ENCODE data around the gene UBR2.

UBR2 gene

DNA sequence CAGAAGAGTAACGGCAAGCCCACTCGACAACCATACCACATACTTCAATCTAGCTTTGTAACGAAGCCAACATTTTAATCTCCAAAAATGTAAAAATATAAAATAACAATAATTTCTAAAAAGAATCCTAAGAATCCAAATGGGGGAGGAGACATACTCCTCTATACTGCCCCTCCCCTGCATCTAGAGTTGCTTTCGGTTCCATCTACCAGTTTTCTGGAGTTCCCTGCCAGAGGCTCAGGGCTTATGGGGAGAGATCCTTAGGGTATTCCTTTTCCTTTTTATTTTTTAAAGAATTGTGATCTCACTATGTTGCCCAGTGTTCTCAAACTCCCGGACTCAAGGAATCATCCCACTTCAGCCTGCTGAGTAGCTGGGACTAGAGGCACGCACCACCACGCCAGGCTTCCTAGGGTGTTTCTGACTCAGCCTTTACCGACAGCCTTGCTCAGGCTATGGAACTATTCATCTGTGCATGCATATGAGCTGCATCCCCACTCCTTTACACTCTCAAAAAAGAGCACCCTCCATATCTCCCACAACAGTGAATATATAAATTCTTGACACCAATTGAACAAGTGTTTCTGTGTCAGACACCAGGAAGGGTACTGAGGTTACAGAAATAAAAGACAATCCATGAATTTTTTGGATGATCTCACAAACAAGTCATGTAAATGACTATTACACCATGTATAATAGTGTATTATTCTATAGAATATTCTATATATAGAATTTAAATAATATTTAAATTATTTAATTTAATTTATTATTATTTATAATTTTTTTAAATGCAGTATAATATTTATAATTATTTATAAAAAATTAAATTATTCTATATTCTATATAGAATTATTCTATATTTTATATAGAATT, 40.7 kb upstream of the UBR2 start:
- H3K9ac ChIP-seq (ENCODE audit: low read length), result no peak overlapping the region
- no peak overlapping the region for H2AK5ac ChIP-seq (ENCODE audit: low read length)
- H3K27me3 ChIP-seq (ENCODE audit: insufficient read depth, low read length, poor library complexity), result no peaks in the 10 kb centered on the region

GRCh38 chr6:42525206-42525605, 38.6 kb upstream of the UBR2 start:
- H3K27ac ChIP-seq (ENCODE audit: low read depth, low read length), result no peak overlapping the region
- H4K8ac ChIP-seq (ENCODE audit: low read depth, low read length), result no peak overlapping the region
- no peak overlapping the region for H3K18ac ChIP-seq (ENCODE audit: low read length)
- no peak overlapping the region for H4K5ac ChIP-seq (ENCODE audit: low read length)
- no peak overlapping the region for H3K56ac ChIP-seq (ENCODE audit: low read length)
- no peak overlapping the region for H3K9ac ChIP-seq (ENCODE audit: low read length)
- no peaks in the 10 kb centered on the region for H3K79me1 ChIP-seq (ENCODE audit: low read length)
- H2AK5ac ChIP-seq (ENCODE audit: low read length), result no peak overlapping the region
- no peak overlapping the region for H2BK120ac ChIP-seq (ENCODE audit: low read depth, low read length)
- H3K36me3 ChIP-seq (ENCODE audit: control insufficient read depth, insufficient read depth, low read length), result no peaks in the 10 kb centered on the region
- H3K4me1 ChIP-seq (ENCODE audit: control insufficient read depth, low read depth, low read length), result no peaks in the 10 kb centered on the region
- no CpG with 5 or more reads among the region's 4 CpGs for WGBS (ENCODE audit: extremely low coverage, insufficient coverage, low lambda C conversion rate)
- H2BK15ac ChIP-seq (replicated peaks; ENCODE audit: low read depth), result no peak overlapping the region
- DNase-seq, result no peak
- H3K4me2 ChIP-seq (ENCODE audit: low read length), result no peak overlapping the region
- H3K4ac ChIP-seq (ENCODE audit: low read depth, low read length), result no peak overlapping the region
- H3K23ac ChIP-seq (ENCODE audit: low read length), result no peak overlapping the region
- no peaks in the 10 kb centered on the region for H3K27me3 ChIP-seq (ENCODE audit: insufficient read depth, low read length, poor library complexity)
- H3K79me2 ChIP-seq (ENCODE audit: control insufficient read depth, insufficient read depth, low read length), result no peaks in the 10 kb centered on the region
- no peak overlapping the region for H2BK5ac ChIP-seq (ENCODE audit: low read length)
- H3K4me3 ChIP-seq (ENCODE audit: low read length), result no peak overlapping the region

More for the DNA sequence above, 40.7 kb upstream of the UBR2 start:
- Histone ChIP-seq H3K27ac (ENCODE audit: low read depth, low read length) (no peak overlapping the region), H2BK120ac (ENCODE audit: low read depth, low read length) (no peak overlapping the region), H3K4me3 (ENCODE audit: low read length) (no peak overlapping the region), H3K79me2 (ENCODE audit: control insufficient read depth, insufficient read depth, low read length) (no peaks in the 10 kb centered on the region), H4K5ac (ENCODE audit: low read length) (no peak overlapping the region), H2BK15ac (replicated peaks; ENCODE audit: low read depth) (no peak overlapping the region), H3K18ac (ENCODE audit: low read length) (no peak overlapping the region), H3K79me1 (ENCODE audit: low read length) (no peaks in the 10 kb centered on the region), H3K23ac (ENCODE audit: low read length) (no peak overlapping the region), H3K36me3 (ENCODE audit: control insufficient read depth, insufficient read depth, low read length) (no peaks in the 10 kb centered on the region), H2BK5ac (ENCODE audit: low read length) (no peak overlapping the region), H3K4me2 (ENCODE audit: low read length) (no peak overlapping the region), H3K4me1 (ENCODE audit: control insufficient read depth, low read depth, low read length) (no peaks in the 10 kb centered on the region), H3K56ac (ENCODE audit: low read length) (no peak overlapping the region), H3K4ac (ENCODE audit: low read depth, low read length) (no peak overlapping the region), H4K8ac (ENCODE audit: low read depth, low read length) (no peak overlapping the region)
- no CpG with 5 or more reads among the region's 8 CpGs for WGBS (ENCODE audit: extremely low coverage, insufficient coverage, low lambda C conversion rate)
- DNase-seq, result no peak

GRCh38 chr6:42526616-42527015, 37.2 kb upstream of the UBR2 start:
- Histone ChIP-seq H2BK120ac (ENCODE audit: low read depth, low read length) (no peak overlapping the region), H4K8ac (ENCODE audit: low read depth, low read length) (no peak overlapping the region), H3K23ac (ENCODE audit: low read length) (no peak overlapping the region), H2AK5ac (ENCODE audit: low read length) (no peak overlapping the region), H3K56ac (ENCODE audit: low read length) (no peak overlapping the region), H4K5ac (ENCODE audit: low read length) (no peak overlapping the region), H3K4me2 (ENCODE audit: low read length) (no peak overlapping the region), H3K79me1 (ENCODE audit: low read length) (no peaks in the 10 kb centered on the region), H3K18ac (ENCODE audit: low read length) (no peak overlapping the region), H2BK5ac (ENCODE audit: low read length) (no peak overlapping the region), H3K27me3 (ENCODE audit: insufficient read depth, low read length, poor library complexity) (no peaks in the 10 kb centered on the region), H3K36me3 (ENCODE audit: control insufficient read depth, insufficient read depth, low read length) (no peaks in the 10 kb centered on the region), H2BK15ac (replicated peaks; ENCODE audit: low read depth) (no peak overlapping the region), H3K27ac (ENCODE audit: low read depth, low read length) (no peak overlapping the region), H3K79me2 (ENCODE audit: control insufficient read depth, insufficient read depth, low read length) (no peaks in the 10 kb centered on the region), H3K9ac (ENCODE audit: low read length) (no peak overlapping the region), H3K4ac (ENCODE audit: low read depth, low read length) (no peak overlapping the region), H3K4me3 (ENCODE audit: low read length) (no peak overlapping the region), H3K4me1 (ENCODE audit: control insufficient read depth, low read depth, low read length) (no peaks in the 10 kb centered on the region)
- no peak for DNase-seq
- WGBS (ENCODE audit: extremely low coverage, insufficient coverage, low lambda C conversion rate), result no CpG with 5 or more reads among the region's 3 CpGs

DNA sequence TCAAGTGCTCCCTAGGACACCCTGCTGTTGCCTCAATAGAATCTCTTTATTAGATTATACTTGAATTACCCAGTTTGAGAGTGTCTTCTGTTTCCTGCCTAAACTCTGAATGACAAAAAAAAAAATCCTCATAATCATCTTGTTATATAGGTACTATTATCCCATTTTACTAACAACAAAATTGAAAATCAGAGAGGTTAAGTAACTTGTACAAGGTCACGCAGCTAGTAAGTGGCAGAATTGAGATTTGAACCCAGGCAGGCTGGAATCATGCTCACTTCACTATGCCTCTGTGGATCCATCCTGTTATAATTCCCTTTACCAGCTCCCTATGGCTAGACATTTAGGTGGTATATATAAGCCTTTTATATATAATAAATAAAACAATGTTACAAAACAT, 36.6 kb upstream of the UBR2 start:
- H2AK5ac ChIP-seq (ENCODE audit: low read length), result no peak overlapping the region
- no peak overlapping the region for H3K9ac ChIP-seq (ENCODE audit: low read length)
- whole genome bisulfite sequencing (ENCODE audit: extremely low coverage, insufficient coverage, low lambda C conversion rate), result no CpG with 5 or more reads among the region's 1 CpG

DNA sequence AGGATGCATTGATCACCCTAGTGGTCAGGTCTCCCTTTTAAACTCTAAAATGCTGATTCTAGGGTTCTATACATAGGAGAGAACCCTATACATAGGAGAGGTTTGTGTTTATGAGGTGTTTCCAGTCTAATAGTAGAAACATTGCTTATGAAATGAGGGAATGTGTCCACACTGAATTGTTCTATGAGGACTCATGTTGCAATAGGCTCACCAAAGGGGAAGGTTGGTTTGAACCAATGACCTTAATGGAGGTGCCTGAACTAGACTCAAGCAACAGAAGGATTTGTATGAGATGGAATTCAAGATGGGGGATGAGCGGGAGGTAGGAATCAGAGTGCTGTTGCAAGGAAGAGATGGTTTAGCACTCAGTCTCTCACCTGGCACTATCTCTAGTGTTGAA, 33.5 kb upstream of the UBR2 start:
- Histone ChIP-seq H3K36me3 (ENCODE audit: control insufficient read depth, insufficient read depth, low read length) (no peaks in the 10 kb centered on the region), H2BK120ac (ENCODE audit: low read depth, low read length) (no peak overlapping the region), H3K18ac (ENCODE audit: low read length) (no peak overlapping the region), H4K5ac (ENCODE audit: low read length) (no peak overlapping the region), H3K4ac (ENCODE audit: low read depth, low read length) (no peak overlapping the region), H3K27ac (ENCODE audit: low read depth, low read length) (no peak overlapping the region), H3K4me3 (ENCODE audit: low read length) (no peak overlapping the region), H3K27me3 (ENCODE audit: insufficient read depth, low read length, poor library complexity) (no peaks in the 10 kb centered on the region), H3K79me2 (ENCODE audit: control insufficient read depth, insufficient read depth, low read length) (no peaks in the 10 kb centered on the region), H4K8ac (ENCODE audit: low read depth, low read length) (no peak overlapping the region), H3K9ac (ENCODE audit: low read length) (no peak overlapping the region), H2AK5ac (ENCODE audit: low read length) (no peak overlapping the region), H2BK5ac (ENCODE audit: low read length) (no peak overlapping the region), H3K4me1 (ENCODE audit: control insufficient read depth, low read depth, low read length) (no peaks in the 10 kb centered on the region), H3K4me2 (ENCODE audit: low read length) (no peak overlapping the region), H3K79me1 (ENCODE audit: low read length) (no peaks in the 10 kb centered on the region), H2BK15ac (replicated peaks; ENCODE audit: low read depth) (no peak overlapping the region), H3K56ac (ENCODE audit: low read length) (no peak overlapping the region), H3K23ac (ENCODE audit: low read length) (no peak overlapping the region)
- DNase-seq, result no peak
- WGBS (ENCODE audit: extremely low coverage, insufficient coverage, low lambda C conversion rate), result no CpG with 5 or more reads among the region's 1 CpG

More for the DNA sequence above, 36.6 kb upstream of the UBR2 start:
- H3K79me1 ChIP-seq (ENCODE audit: low read length), result no peaks in the 10 kb centered on the region
- no peak overlapping the region for H2BK5ac ChIP-seq (ENCODE audit: low read length)
- H4K8ac ChIP-seq (ENCODE audit: low read depth, low read length), result no peak overlapping the region
- H3K56ac ChIP-seq (ENCODE audit: low read length), result no peak overlapping the region
- H3K23ac ChIP-seq (ENCODE audit: low read length), result no peak overlapping the region
- H3K4me3 ChIP-seq (ENCODE audit: low read length), result no peak overlapping the region
- no peak overlapping the region for H3K4ac ChIP-seq (ENCODE audit: low read depth, low read length)
- H4K5ac ChIP-seq (ENCODE audit: low read length), result no peak overlapping the region
- H3K4me2 ChIP-seq (ENCODE audit: low read length), result no peak overlapping the region
- no peaks in the 10 kb centered on the region for H3K36me3 ChIP-seq (ENCODE audit: control insufficient read depth, insufficient read depth, low read length)
- no peaks in the 10 kb centered on the region for H3K79me2 ChIP-seq (ENCODE audit: control insufficient read depth, insufficient read depth, low read length)
- DNase-seq, result no peak
- no peak overlapping the region for H3K18ac ChIP-seq (ENCODE audit: low read length)
- no peak overlapping the region for H3K27ac ChIP-seq (ENCODE audit: low read depth, low read length)
- no peaks in the 10 kb centered on the region for H3K27me3 ChIP-seq (ENCODE audit: insufficient read depth, low read length, poor library complexity)
- no peak overlapping the region for H2BK120ac ChIP-seq (ENCODE audit: low read depth, low read length)
- no peaks in the 10 kb centered on the region for H3K4me1 ChIP-seq (ENCODE audit: control insufficient read depth, low read depth, low read length)
- no peak overlapping the region for H2BK15ac ChIP-seq (replicated peaks; ENCODE audit: low read depth)

- no peak overlapping the region for H3K18ac ChIP-seq (ENCODE audit: low read length)
- no peak overlapping the region for H4K8ac ChIP-seq (ENCODE audit: low read depth, low read length)
- no peak overlapping the region for H3K4ac ChIP-seq (ENCODE audit: low read depth, low read length)
- DNase-seq, result no peak
- no peaks in the 10 kb centered on the region for H3K79me2 ChIP-seq (ENCODE audit: control insufficient read depth, insufficient read depth, low read length)
- H3K23ac ChIP-seq (ENCODE audit: low read length), result no peak overlapping the region
- no peak overlapping the region for H4K5ac ChIP-seq (ENCODE audit: low read length)
- H2AK5ac ChIP-seq (ENCODE audit: low read length), result no peak overlapping the region
- no peak overlapping the region for H3K4me2 ChIP-seq (ENCODE audit: low read length)
- WGBS (ENCODE audit: extremely low coverage, insufficient coverage, low lambda C conversion rate), result no CpG with 5 or more reads among the region's 1 CpG
- H3K79me1 ChIP-seq (ENCODE audit: low read length), result no peaks in the 10 kb centered on the region
- H2BK120ac ChIP-seq (ENCODE audit: low read depth, low read length), result no peak overlapping the region
- no peak overlapping the region for H2BK5ac ChIP-seq (ENCODE audit: low read length)
- H2BK15ac ChIP-seq (replicated peaks; ENCODE audit: low read depth), result no peak overlapping the region
- H3K27ac ChIP-seq (ENCODE audit: low read depth, low read length), result no peak overlapping the region
- H3K4me3 ChIP-seq (ENCODE audit: low read length), result no peak overlapping the region
- no peaks in the 10 kb centered on the region for H3K36me3 ChIP-seq (ENCODE audit: control insufficient read depth, insufficient read depth, low read length)
- no peaks in the 10 kb centered on the region for H3K27me3 ChIP-seq (ENCODE audit: insufficient read depth, low read length, poor library complexity)
- no peaks in the 10 kb centered on the region for H3K4me1 ChIP-seq (ENCODE audit: control insufficient read depth, low read depth, low read length)
- no peak overlapping the region for H3K9ac ChIP-seq (ENCODE audit: low read length)
- H3K56ac ChIP-seq (ENCODE audit: low read length), result no peak overlapping the region
Observed at GRCh38 chr6:42530751-42531150, 33.1 kb upstream of the UBR2 start.
